Loucy (cell line): ENCODE results near the gene NEO1.

Experiments used
- H2AFZ ChIP-seq: fragments of 200-600 bp; sonication (generic); 2 replicates; pipeline ENCODE4 v1.6.0; 2016; ENCODE audit warnings: antibody characterized with exemption, mild to moderate bottlenecking, low read length, moderate library complexity
- H3F3A ChIP-seq: fragments of 200-600 bp; 2 replicates; pipeline ENCODE4 v1.6.0; 2016; ENCODE audit warnings: antibody characterized with exemption, low read depth, mild to moderate bottlenecking
- H3K27me3 ChIP-seq: fragments of 200-600 bp; sonication (generic); 2 replicates; pipeline ENCODE4 v1.6.1; 2014; ENCODE audit warnings: low read length, mild to moderate bottlenecking; ENCODE audit not compliant: insufficient read depth, poor library complexity, severe bottlenecking
- H3K36me3 ChIP-seq: fragments of 200-600 bp; sonication (generic); 2 replicates; pipeline ENCODE4 v1.6.1; 2016; ENCODE audit warnings: low read length; ENCODE audit not compliant: insufficient read depth
- H3K4me1 ChIP-seq: fragments of 200-600 bp; sonication (generic); 2 replicates; pipeline ENCODE4 v1.5.1; 2014; ENCODE audit warnings: low read length, mild to moderate bottlenecking; ENCODE audit not compliant: insufficient read depth, poor library complexity, severe bottlenecking
- H3K4me2 ChIP-seq: fragments of 200-600 bp; sonication (generic); 2 replicates; pipeline ENCODE4 v1.6.0; 2014; ENCODE audit warnings: antibody characterized with exemption, low read length, low read depth, mild to moderate bottlenecking; ENCODE audit not compliant: poor library complexity, severe bottlenecking
- H3K4me3 ChIP-seq: fragments of 200-600 bp; sonication (generic); 2 replicates; pipeline ENCODE4 v1.5.1; 2014; ENCODE audit warnings: low read length, mild to moderate bottlenecking, mixed read lengths; ENCODE audit not compliant: poor library complexity, severe bottlenecking
- H3K79me2 ChIP-seq: fragments of 200-600 bp; sonication (generic); 2 replicates; pipeline ENCODE4 v1.6.1; 2014; ENCODE audit warnings: low read length; ENCODE audit not compliant: insufficient read depth
- H3K9ac ChIP-seq: fragments of 200-600 bp; sonication (generic); 2 replicates; pipeline ENCODE4 v1.6.0; 2014; ENCODE audit warnings: mild to moderate bottlenecking, low read depth, low read length, moderate library complexity; ENCODE audit not compliant: poor library complexity, severe bottlenecking
- H3K9me2 ChIP-seq: fragments of 200-600 bp; sonication (generic); replicated peaks from 2 replicates; pipeline ENCODE4 v1.6.1; 2016; ENCODE audit warnings: low read depth, low read length, mixed read lengths
- H3K9me3 ChIP-seq: fragments of 200-600 bp; sonication (generic); 2 replicates; pipeline ENCODE4 v1.6.1; 2014; ENCODE audit warnings: mild to moderate bottlenecking, antibody characterized with exemption, low read length, low read depth; ENCODE audit not compliant: insufficient read depth
- H4K20me1 ChIP-seq: fragments of 200-600 bp; sonication (generic); 2 replicates; pipeline ENCODE4 v1.6.0; 2014; ENCODE audit warnings: antibody characterized with exemption, low read length, mild to moderate bottlenecking; ENCODE audit not compliant: insufficient read depth, poor library complexity, severe bottlenecking
- CTCF ChIP-seq: fragments of 200-600 bp; sonication (generic); conservative IDR thresholded peaks from 2 replicates; pipeline ENCODE4 v1.5.1; 2014; ENCODE audit warnings: mild to moderate bottlenecking, antibody characterized with exemption, low read length
- EZH2phosphoT487 ChIP-seq: fragments of 200-600 bp; IDR thresholded peaks from 2 replicates; pipeline ENCODE4 v1.6.1; 2018; ENCODE audit warnings: antibody characterized with exemption, mild to moderate bottlenecking, moderate library complexity, borderline replicate concordance

Gene NEO1

GRCh38 chr15:73116164-73116563 lies 63.9 kb downstream of the NEO1 start:
- Histone ChIP-seq H3K9me3 (no peaks in the 10 kb centered on the region), H3K9ac (no peak overlapping the region), H3K9me2 (no peaks in the 10 kb centered on the region), H2AFZ (no peak overlapping the region), H3K4me1 (no peaks in the 10 kb centered on the region), H4K20me1 (no peaks in the 10 kb centered on the region), H3K4me2 (no peak overlapping the region), H3K36me3 (no peaks in the 10 kb centered on the region), H3K4me3 (no peak overlapping the region), H3F3A (no peaks in the 10 kb centered on the region), H3K27me3 (no peaks in the 10 kb centered on the region), H3K79me2 (no peaks in the 10 kb centered on the region)
- TF ChIP-seq CTCF: no peak
- TF ChIP-seq EZH2phosphoT487: no peak

- no peaks in the 10 kb centered on the region for H3K27me3 ChIP-seq
- no peak overlapping the region for H3K4me3 ChIP-seq
- H3K36me3 ChIP-seq: no peaks in the 10 kb centered on the region
- no peak overlapping the region for H3K9ac ChIP-seq
- TF ChIP-seq CTCF (no peak), EZH2phosphoT487 (no peak)
- no peak overlapping the region for H2AFZ ChIP-seq
- H3K9me2 ChIP-seq: no peaks in the 10 kb centered on the region
- no peaks in the 10 kb centered on the region for H3K9me3 ChIP-seq
- no peaks in the 10 kb centered on the region for H3K79me2 ChIP-seq
- no peak overlapping the region for H3K4me2 ChIP-seq
- no peaks in the 10 kb centered on the region for H4K20me1 ChIP-seq
- no peaks in the 10 kb centered on the region for H3K4me1 ChIP-seq
- no peaks in the 10 kb centered on the region for H3F3A ChIP-seq
Observed at GRCh38 chr15:73118055-73118454, 65.8 kb downstream of the NEO1 start.

DNA sequence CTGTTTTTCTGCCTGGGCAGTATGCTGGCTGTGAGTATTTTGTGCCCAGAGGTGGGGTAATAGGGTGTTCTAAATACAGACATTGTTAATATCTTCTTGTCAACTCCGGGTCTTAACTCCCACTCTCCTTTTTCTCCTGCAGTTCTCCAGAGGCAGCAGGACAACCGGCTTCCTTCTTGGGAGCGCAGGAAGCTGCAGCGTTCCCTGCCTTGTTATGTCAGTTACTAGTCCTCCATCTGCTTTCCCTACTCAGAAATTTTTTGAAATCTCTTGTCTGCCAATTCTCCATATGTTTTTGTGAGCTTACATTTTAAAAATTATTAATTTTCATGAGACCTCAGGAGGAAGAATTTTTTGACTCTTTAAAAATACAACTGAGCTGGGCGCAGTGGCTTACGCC lies 67.2 kb downstream of the NEO1 start:
- TF ChIP-seq EZH2phosphoT487: no peak
- no peak for TF ChIP-seq CTCF
- Histone ChIP-seq H3K4me1 (no peaks in the 10 kb centered on the region), H3K79me2 (no peaks in the 10 kb centered on the region), H3K9me3 (no peaks in the 10 kb centered on the region), H4K20me1 (no peaks in the 10 kb centered on the region), H3K9me2 (no peaks in the 10 kb centered on the region), H3K4me3 (no peak overlapping the region), H3K27me3 (no peaks in the 10 kb centered on the region), H3F3A (no peaks in the 10 kb centered on the region), H3K9ac (no peak overlapping the region), H3K4me2 (no peak overlapping the region), H2AFZ (no peak overlapping the region), H3K36me3 (no peaks in the 10 kb centered on the region)
